Breast epithelium (tissue), 3 donors: Measurements from ENCODE around the gene FPGS.

Experiments used
- CTCF ChIP-seq, 3 donors: fragments of 450-650 bp; IDR thresholded peaks; one replicate each; pipeline ENCODE4 v1.5.1; 2016 to 2017; ENCODE audit warnings: antibody characterized with exemption in 3 of 3, mild to moderate bottlenecking in 3 of 3, moderate library complexity in 3 of 3
- POLR2A ChIP-seq: fragments of 450-650 bp; IDR thresholded peaks from one replicate; pipeline ENCODE4 v1.6.1; 2016; ENCODE audit warnings: antibody characterized with exemption, mild to moderate bottlenecking, moderate library complexity
- POLR2AphosphoS5 ChIP-seq, 3 donors: sonication (generic); formaldehyde crosslinking; IDR thresholded peaks; one replicate each; pipeline ENCODE4 v1.6.1; 2017; ENCODE audit warnings: antibody characterized with exemption in 3 of 3

GRCh38 chr9:127862075-127863011 is 59.7 kb downstream of the FPGS start:
- TF ChIP-seq CTCF (IDR thresholded peaks at IDR 0.05) (no peak), POLR2A (no peak), POLR2AphosphoS5 (IDR thresholded peaks at IDR 0.05) (no peak)
